Panc1 (cell line): ENCODE data around the gene ILDR1. TPM values are rescaled to one million over a fixed set of nuclear protein-coding genes. Genes with fewer than 3 reads are reported as not detected.

Experiments used
- ATAC-seq: fragments of 200-7000 bp; cut with Tn5 transposase; 2 replicates; pipeline ENCODE4 v1.9.1; 2020; ENCODE audit warnings: mild to moderate bottlenecking, moderate library complexity
- BruUV-seq: library from RNA; stranded (reverse); fragments of 400-500 nt; replicated peaks from 2 replicates; lab custom pipeline; 2021; lab: Mats Ljungman, UMichigan
- CTCF ChIA-PET: fragments of 300-600 bp; sonication (Branson Sonifier 250); formaldehyde crosslinking; loops from one replicate; lab custom pipeline; 2022; ENCODE audit warnings: antibody characterized with exemption; lab: Charles Lee
- POLR2A ChIA-PET: fragments of 300-600 bp; sonication (Branson Sonifier 250); formaldehyde crosslinking; loops from one replicate; lab custom pipeline; 2022; ENCODE audit warnings: antibody characterized with exemption; lab: Charles Lee
- DNase-seq: peaks from one replicate; pipeline ENCODE4 v3.0.0-alpha.2; 2010; ENCODE audit warnings: low read depth, low spot score
- H3K27ac ChIP-seq: 2 replicates; pipeline ENCODE4 v1.5.1; 2011; ENCODE audit warnings: mild to moderate bottlenecking, low read length, inconsistent platforms
- H3K27me3 ChIP-seq: fragments of 200-500 bp; sonication (Bioruptor generic); 2 replicates; pipeline ENCODE4 v1.6.0; 2014; ENCODE audit warnings: low read length, inconsistent platforms; ENCODE audit not compliant: control insufficient read depth, insufficient read depth
- H3K36me3 ChIP-seq: fragments of 200-500 bp; sonication (Bioruptor generic); 2 replicates; pipeline ENCODE4 v1.5.1; 2014; ENCODE audit warnings: inconsistent platforms, mild to moderate bottlenecking, low read length, moderate library complexity; ENCODE audit not compliant: control insufficient read depth, insufficient read depth
- H3K4me1 ChIP-seq: 2 replicates; pipeline ENCODE4 v1.5.1; 2011; ENCODE audit warnings: inconsistent platforms, mild to moderate bottlenecking, low read length, moderate library complexity; ENCODE audit not compliant: control insufficient read depth, insufficient read depth
- H3K4me3 ChIP-seq, 2 experiments: 2 replicates each; pipeline ENCODE4 v1.5.1; 2011 to 2012; ENCODE audit warnings: low read depth in 2 of 2, low read length in 2 of 2, mild to moderate bottlenecking in 2 of 2, inconsistent platforms in 1 of 2, moderate library complexity in 1 of 2
- H3K9me3 ChIP-seq: fragments of 200-500 bp; sonication (Bioruptor generic); 2 replicates; pipeline ENCODE4 v1.5.1; 2014; ENCODE audit warnings: low read depth, mild to moderate bottlenecking, inconsistent platforms, low read length, moderate library complexity; ENCODE audit not compliant: control insufficient read depth, insufficient read depth
- CTCF ChIP-seq: fragments of 450-650 bp; IDR thresholded peaks from 2 replicates; pipeline ENCODE4 v1.5.1; 2017; ENCODE audit warnings: mild to moderate bottlenecking
- POLR2AphosphoS5 ChIP-seq: IDR thresholded peaks from 2 replicates; pipeline ENCODE4 v1.6.1; 2012; ENCODE audit warnings: mild to moderate bottlenecking, low read depth, low read length, moderate library complexity
- SIN3A ChIP-seq: IDR thresholded peaks from 2 replicates; pipeline ENCODE4 v1.6.1; 2012; ENCODE audit warnings: low read depth, mild to moderate bottlenecking, low read length, moderate library complexity, borderline replicate concordance; ENCODE audit not compliant: insufficient read depth
- TCF7L2 ChIP-seq: IDR thresholded peaks from 2 replicates; pipeline ENCODE4 v1.6.1; 2011; ENCODE audit warnings: mild to moderate bottlenecking, low read depth, low read length, inconsistent platforms
- in situ Hi-C: cut with HindIII; loops from 2 replicates; pipeline ENCODE4 v1.10.0; 2016; ENCODE audit warnings: low sequenced_read_pairs, low pct_unique_long_range_greater_than_20kb
- intact Hi-C: fragments of 100-400 bp; cut with micrococcal nuclease; formaldehyde crosslinking; loops from one replicate; pipeline ENCODE4 v1.10.0; 2022; ENCODE audit not compliant: unreplicated experiment
- total RNA-seq: library from RNA; stranded (reverse); gene quantifications from one replicate; pipeline ENCODE4 v1.2.1, GENCODE V29; 2021; ENCODE audit not compliant: unreplicated experiment
- TF ChIP-seq, protein P1 (sequence below), 2 experiments: IDR thresholded peaks; 2 replicates each; pipeline ENCODE4 v1.6.1; 2011 to 2012; ENCODE audit warnings: low read depth in 2 of 2, control low read depth in 1 of 2, low read length in 1 of 2, mild to moderate bottlenecking in 1 of 2, moderate library complexity in 1 of 2; ENCODE audit not compliant: insufficient read depth in 1 of 2

Gene ILDR1
- total RNA-seq, 1 experiment from 2014 or later: not detected

DNA sequence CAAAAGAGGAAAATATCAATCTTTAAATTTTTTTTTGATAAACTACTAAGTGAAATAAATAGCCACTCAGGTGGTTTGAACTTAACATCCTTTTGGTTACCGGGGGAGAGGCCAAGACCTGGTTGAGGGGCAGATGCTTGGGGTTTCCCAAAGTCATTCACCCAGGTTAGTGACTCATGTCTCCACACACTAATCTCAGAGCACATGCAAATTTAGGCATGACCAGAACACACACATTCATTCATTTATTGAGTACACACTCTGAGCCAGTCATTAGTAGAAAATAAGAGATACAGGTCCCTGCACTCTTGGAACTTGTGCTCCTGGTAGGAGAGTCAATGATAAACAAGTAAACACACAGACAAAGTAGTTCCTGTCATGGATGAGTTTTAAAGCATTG lies 7.3 kb downstream of the ILDR1 start:
- no TSS peak for BruUV-seq
- CTCF ChIA-PET: no interaction called here
- ATAC-seq: no peak

DNA sequence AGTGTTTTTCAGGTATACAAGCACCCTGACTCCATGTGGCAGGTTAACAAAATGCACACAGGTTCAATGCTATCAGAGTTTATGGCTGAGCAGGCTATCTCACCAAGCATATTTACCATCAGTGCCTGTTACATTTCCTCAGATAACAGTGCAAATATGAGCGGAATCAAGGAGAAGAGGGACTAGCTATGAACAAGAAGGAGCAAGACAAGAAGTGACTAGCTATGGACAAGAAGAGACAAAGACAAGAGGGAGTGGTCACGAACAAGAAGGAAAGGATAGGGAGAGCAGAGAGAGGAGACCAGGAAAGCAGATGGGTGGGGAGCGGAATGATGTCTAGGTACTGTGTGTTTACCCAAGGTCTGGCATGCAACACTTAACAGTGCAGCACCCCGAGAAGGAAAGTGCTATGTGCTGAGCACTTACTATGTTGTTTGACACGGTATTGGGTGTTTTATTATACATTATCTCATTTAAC lies 8.6 kb downstream of the ILDR1 start:
- in situ Hi-C loops (no loop called here), intact Hi-C loops (no loop called here)
- Histone ChIP-seq H3K27me3 (peaks cover 8% of the 10 kb centered on the region), H3K27ac (no peak overlapping the region), H3K4me3 (no peak overlapping the region), H3K36me3 (no peaks in the 10 kb centered on the region), H3K9me3 (no peaks in the 10 kb centered on the region), H3K4me1 (no peaks in the 10 kb centered on the region)
- POLR2A ChIA-PET: no interaction called here
- DNase-seq (no peak), ATAC-seq (0 out of 2 replicates have a peak, but pooled peaks have one; percentile 26)
- no peak for TF ChIP-seq TCF7L2
- TF ChIP-seq, protein P1, sequence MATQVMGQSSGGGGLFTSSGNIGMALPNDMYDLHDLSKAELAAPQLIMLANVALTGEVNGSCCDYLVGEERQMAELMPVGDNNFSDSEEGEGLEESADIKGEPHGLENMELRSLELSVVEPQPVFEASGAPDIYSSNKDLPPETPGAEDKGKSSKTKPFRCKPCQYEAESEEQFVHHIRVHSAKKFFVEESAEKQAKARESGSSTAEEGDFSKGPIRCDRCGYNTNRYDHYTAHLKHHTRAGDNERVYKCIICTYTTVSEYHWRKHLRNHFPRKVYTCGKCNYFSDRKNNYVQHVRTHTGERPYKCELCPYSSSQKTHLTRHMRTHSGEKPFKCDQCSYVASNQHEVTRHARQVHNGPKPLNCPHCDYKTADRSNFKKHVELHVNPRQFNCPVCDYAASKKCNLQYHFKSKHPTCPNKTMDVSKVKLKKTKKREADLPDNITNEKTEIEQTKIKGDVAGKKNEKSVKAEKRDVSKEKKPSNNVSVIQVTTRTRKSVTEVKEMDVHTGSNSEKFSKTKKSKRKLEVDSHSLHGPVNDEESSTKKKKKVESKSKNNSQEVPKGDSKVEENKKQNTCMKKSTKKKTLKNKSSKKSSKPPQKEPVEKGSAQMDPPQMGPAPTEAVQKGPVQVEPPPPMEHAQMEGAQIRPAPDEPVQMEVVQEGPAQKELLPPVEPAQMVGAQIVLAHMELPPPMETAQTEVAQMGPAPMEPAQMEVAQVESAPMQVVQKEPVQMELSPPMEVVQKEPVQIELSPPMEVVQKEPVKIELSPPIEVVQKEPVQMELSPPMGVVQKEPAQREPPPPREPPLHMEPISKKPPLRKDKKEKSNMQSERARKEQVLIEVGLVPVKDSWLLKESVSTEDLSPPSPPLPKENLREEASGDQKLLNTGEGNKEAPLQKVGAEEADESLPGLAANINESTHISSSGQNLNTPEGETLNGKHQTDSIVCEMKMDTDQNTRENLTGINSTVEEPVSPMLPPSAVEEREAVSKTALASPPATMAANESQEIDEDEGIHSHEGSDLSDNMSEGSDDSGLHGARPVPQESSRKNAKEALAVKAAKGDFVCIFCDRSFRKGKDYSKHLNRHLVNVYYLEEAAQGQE (IDR thresholded peaks at IDR 0.05; ENCODE audit: insufficient read depth in 1 of 2, low read depth in 2 of 2, low read length in 1 of 2): no peak
- no peak for TF ChIP-seq POLR2AphosphoS5
- TF ChIP-seq SIN3A: no peak
- no peak for TF ChIP-seq CTCF
- CTCF ChIA-PET: no interaction called here
- no TSS peak for BruUV-seq

More for the DNA sequence above, 7.3 kb downstream of the ILDR1 start:
- peaks cover 6% of the 10 kb centered on the region for H3K27me3 ChIP-seq
- H3K4me1 ChIP-seq: no peaks in the 10 kb centered on the region
- TF ChIP-seq, protein P1 (IDR thresholded peaks at IDR 0.05; ENCODE audit: insufficient read depth in 1 of 2, low read depth in 2 of 2, low read length in 1 of 2): no peak
- TF ChIP-seq CTCF (no peak), TCF7L2 (no peak), SIN3A (no peak), POLR2AphosphoS5 (no peak)
- POLR2A ChIA-PET: no interaction called here
- H3K9me3 ChIP-seq: no peaks in the 10 kb centered on the region
- DNase-seq: no peak
- in situ Hi-C loops (no loop called here), intact Hi-C loops (no loop called here)
- H3K27ac ChIP-seq: no peak overlapping the region
- H3K4me3 ChIP-seq: no peak overlapping the region
- H3K36me3 ChIP-seq: no peaks in the 10 kb centered on the region
